HG03097 (cell line): ENCODE data around the gene KIAA0408.
A peak's percentile ranks its signal among the peaks of the same experiment; 100 is the strongest.

ENCODE experiments used
- ATAC-seq: cut with Tn5 transposase; IDR thresholded peaks from one replicate; pipeline ENCODE4 v1.9.1; 2021; ENCODE audit not compliant: unreplicated experiment, low FRiP score

KIAA0408 gene

DNA sequence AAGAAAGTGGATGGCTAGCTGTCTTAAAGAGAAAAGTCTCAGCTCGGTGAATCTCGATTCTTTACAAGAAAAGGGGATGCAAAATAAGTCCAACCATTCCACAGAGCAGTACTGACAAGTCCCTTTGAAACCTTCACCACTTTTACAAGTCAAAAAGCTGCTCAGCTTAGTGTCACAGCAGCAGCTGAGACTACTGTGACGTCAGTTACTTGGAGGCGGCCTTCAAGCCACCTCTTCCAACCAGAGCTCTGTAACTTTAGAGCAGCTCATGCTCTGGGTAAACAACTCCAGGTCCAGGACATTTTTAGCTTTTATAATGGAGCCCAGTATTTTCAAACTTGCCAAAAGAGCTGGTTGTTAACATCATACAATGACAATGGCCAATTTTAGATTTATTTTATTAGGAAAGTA lies at the start of gene KIAA0408:
Gene KIAA0408, minus strand, starts transcription at position 159 of the 411 bp plus-strand sequence. CDS start 5,408 bp downstream, outside the sequence.
- no peak for ATAC-seq

DNA sequence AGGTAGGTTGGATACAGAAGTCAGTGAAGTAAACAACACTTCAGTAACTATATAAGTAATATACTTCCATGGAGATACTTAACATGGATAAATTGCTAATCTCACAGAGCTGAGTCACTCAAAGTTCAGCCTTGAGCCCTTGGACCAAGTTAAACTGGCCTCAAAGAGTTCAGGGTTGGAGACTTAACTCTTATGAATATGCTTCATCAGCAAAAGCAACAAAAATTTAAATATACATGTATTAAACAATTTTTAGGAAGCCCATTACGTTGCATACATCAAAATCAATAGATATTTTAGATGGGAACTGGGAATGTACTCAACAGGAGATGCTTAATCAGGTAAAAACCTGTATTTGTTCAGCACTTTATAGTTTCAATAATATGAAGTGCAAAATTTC lies 47.7 kb upstream of the KIAA0408 start:
- ATAC-seq: no peak

- ATAC-seq: no peak
Observed at GRCh38 chr6:127503022-127503421, 43.8 kb upstream of the KIAA0408 start.

- ATAC-seq: no peak
Observed at GRCh38 chr6:127497410-127497809, 38.2 kb upstream of the KIAA0408 start.

- ATAC-seq: no peak
Observed at GRCh38 chr6:127496471-127496870, 37.3 kb upstream of the KIAA0408 start.

- no peak for ATAC-seq
Observed at GRCh38 chr6:127494240-127494767, 35.1 kb upstream of the KIAA0408 start.

DNA sequence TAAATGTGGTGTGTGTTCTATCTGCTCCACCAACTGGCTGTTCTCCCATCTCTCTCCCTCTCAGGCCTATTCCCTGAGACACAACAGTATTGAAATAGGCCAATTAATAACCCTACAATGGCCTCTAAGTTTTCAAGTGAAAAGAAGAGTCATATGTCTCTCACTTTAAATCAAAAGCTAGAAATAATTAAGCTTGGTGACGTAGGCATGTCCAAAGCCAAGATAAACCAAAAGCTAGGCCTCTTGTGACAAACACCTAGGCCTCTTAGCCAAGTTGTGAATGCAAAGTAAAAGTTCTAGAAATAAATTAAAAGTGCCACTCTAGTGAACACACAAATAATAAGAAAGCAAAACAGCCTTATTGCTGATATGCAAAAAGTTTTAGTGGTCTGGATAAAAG lies 30.1 kb upstream of the KIAA0408 start:
- ATAC-seq: no peak

DNA sequence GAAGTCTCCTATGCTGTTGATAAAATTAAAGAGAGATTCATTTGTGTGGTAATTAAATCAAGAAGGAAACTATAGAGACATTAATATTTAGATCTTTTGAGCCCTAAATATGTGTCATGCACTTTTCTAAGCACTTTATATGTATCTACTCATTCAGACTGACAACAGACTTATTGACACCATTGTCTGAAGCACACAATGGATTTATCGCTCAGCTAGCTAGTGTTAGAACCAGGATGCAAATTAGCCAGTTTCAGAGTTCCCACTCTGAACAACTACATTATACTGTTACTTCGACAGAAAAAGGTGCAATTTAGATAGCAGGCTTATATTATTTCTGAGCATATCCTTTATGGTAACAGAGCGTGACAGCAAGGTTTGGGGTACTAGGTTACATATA lies 27.7 kb upstream of the KIAA0408 start:
- ATAC-seq: no peak

DNA sequence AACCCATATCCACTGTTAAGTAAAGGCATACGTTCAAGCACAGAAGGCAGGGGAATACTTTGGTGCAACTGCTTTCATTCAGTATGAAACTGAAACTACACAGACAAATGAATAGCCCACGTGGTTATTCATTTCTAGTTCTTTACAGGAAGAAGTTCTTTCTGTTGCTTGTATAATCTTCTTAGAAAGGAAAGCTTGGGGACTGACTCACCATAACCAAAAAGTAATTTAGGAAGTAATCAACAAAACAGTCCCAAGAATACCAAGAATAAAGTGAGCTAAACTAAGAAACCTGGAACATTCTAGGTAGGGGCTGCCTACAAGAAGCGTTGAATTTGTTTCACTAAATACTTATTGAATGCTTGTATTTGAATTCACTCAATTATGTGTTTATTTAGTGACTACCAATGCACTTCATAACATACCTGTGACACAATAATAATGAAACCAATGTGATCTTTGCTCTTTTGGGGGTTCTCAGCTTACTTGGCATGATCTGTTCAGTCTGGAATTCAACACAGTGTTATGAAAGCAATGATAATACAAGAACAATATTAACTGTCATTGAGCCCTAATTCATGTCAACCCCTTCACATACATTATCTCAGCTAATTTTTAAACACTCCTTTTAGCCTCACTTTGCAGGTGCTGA lies 25.1 kb upstream of the KIAA0408 start:
- peak; percentile 99 for ATAC-seq

DNA sequence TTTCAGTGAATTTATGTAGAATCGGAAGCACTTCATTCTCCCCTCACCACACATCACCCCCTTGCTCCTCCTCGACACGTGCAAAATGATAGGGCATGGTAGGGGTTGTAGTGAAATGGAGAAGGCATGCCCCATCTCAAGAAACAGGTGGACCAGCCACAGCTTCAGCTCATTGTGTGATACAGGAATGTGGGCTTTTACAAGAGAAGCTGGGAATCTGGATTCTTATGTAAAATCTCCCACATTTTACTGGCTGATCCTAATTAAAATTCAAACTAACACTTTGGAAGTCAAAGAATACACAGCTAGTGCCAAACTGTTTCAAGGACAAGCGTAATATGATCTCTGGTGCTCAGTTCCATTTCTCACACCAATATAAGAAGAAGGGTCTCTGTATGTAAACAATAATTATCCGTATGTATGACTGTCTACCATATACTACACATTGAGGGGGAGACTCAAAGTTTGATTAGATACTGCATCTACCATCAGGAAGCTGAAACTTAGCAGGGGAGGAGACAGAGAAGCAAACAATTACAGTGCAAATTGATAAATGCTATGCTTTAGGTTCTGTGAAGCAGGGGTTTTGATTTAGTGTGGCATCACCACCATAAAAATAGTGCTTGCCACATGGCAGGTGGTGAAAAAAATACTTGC lies 24.3 kb upstream of the KIAA0408 start:
- ATAC-seq: peak; percentile 21

DNA sequence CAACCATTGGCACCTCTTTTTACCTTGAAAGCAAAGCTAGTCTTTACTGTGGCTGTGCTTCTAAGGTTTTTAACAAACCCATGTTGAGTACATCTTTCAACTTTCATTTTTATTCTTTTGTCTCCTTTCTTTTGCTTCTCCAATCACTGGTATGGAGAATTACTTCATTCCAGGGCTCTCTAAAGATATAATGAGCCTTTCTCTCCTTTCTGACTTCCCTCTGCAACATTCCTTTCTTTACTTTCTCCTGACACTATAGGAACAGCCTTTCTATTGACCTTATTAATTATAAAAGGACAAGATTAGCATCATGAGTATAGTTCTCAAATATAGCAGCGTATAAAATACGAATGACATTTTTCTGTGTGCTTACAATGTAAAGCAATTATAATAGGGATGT lies 23.1 kb upstream of the KIAA0408 start:
- ATAC-seq: no peak

DNA sequence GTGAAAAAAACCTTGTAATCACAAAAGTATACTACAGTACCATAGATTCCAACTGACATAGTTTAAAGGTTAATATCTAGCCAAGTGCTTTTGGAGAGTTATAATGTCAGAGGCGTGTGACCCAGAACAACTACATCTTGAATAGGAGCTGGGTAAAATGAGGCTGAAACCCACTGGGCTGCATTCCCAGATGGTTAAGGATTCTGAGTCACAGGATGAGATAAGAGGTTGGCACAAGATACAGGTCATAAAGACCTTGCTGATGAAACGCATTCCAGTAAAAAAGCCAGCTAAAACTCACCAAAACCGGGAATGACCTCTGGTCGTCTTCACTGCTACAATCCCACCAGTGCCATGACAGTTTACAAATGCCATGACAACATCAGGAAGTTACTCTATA lies 22.4 kb upstream of the KIAA0408 start:
- no peak for ATAC-seq

- ATAC-seq: no peak
Observed at GRCh38 chr6:127481111-127481510, 21.9 kb upstream of the KIAA0408 start.

- no peak for ATAC-seq
Observed at GRCh38 chr6:127477658-127478057, 18.5 kb upstream of the KIAA0408 start.

DNA sequence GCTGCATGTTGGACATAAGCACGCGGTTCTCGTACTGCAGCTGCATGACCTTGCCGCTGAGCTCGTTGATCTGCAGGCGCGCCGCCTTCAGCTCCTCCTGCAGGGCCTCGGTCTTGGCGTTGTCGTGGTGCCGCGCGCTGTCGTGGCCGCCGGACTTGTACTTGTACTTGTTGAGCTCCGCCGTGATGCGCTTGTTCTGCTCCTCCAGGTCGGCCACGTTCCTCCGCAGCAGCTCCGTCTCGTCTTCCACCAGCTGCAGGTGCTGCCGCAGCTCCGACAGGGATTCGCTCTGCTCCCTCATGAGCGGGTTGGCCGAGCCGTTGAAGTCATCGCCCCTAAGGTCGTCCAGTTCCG lies 16.6 kb upstream of the KIAA0408 start:
- no peak for ATAC-seq

DNA sequence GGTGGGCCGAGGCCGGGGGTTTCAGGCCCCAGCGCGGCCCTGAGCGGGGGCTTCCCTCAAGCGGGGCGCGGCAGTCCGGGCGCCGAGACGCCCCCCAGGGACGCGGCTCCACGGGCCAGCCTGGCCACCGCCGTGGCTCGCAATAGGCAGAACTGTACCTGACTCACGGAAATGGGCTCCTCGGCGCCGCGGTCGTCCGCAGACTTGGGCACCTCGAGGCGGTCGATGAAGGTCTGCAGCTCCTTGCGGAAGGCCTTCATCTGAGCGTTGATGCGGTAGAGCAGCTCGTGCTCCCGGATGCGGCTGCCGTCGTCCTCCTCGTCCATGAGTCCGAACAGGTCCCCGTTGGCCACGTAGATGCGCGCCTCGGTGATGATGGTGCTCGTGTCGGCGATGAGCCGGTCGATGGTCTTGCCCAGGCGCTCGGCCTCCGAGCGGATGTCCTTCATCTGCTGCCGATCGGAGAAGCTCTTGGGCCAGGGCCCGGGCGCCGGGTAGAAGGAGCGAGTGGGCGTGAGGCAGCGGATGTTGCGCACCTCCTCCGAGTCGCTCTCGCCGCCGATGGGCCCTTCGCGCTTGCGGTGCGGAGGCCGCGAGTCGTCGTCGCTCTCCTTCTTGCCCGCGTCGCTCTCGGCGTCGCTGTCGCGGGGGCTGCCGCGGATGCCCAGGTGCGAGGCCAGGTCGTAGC lies 16.1 kb upstream of the KIAA0408 start:
- no peak for ATAC-seq

GRCh38 chr6:127471379-127472255 lies 12.4 kb upstream of the KIAA0408 start:
- ATAC-seq: no peak

DNA sequence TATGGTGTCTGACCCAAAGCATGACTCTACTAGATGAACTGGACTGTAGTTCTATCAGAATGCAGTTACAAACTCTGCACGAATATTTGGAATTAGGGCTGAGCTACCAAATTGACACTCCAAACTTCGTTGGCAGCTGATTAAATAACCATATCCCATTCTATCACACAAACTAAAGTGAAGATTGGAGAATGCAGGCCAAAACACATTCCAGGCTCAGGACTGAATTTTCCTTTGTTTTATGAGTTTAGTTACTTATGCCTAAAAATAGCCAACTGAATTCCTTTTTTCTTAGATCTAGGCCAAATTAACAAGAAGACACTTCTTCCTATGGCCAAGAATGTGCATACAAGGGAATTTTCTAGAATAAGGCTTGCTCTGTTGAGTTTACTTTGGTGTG lies 9.7 kb upstream of the KIAA0408 start:
- ATAC-seq: no peak

- ATAC-seq: no peak
Observed at GRCh38 chr6:127466416-127466815, 7.2 kb upstream of the KIAA0408 start.

- peak; percentile 91 for ATAC-seq
Observed at GRCh38 chr6:127464881-127465459, 5.8 kb upstream of the KIAA0408 start.
